SKM-1 (cell line): Measurements from ENCODE around the gene DGUOK.
A peak's percentile ranks its signal among the peaks of the same experiment; 100 is the strongest.
"Not testable (repeated sequence)": the region's sequence is repeated elsewhere in the genome, so short reads cannot be mapped to it uniquely, and the experiment has no call there.

Source experiments
- DNase-seq: peaks from one replicate; lab custom pipeline; 2025; ENCODE audit not compliant: unreplicated experiment; lab: John Stamatoyannopoulos, UW

Gene DGUOK

DNA sequence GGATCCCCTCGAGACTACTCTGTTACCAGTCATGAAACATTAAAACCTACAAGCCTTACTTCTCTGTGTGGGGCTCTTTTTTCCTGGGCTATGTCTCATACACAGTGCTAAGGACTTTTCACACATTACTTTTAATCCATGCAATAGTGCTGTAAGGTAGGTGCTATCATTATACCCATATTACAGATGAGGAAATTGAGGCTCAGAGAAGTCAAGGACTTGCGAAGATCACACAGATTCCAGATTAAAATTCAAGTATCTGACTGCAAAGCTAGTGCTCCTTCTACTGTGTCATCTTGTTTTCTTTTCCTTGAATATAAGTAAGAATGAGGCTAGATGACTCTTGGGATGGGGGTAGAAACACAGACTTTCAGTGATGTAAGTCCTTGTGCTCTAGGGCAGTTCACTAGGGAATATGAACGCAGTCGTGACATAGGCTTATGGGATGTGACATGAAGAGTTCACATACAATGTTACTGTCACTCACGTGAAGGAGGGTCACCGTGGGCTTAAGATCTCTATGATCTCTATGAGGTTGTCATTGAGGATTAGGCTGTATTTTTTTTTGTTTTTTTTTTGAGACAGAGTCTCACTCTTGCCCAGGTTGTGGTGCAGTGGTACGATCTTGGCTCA is 7.0 kb upstream of the DGUOK start:
- no peak for DNase-seq

GRCh38 chr2:73920577-73921545 is 5.8 kb upstream of the DGUOK start:
- DNase-seq, result peak; percentile 41

DNA sequence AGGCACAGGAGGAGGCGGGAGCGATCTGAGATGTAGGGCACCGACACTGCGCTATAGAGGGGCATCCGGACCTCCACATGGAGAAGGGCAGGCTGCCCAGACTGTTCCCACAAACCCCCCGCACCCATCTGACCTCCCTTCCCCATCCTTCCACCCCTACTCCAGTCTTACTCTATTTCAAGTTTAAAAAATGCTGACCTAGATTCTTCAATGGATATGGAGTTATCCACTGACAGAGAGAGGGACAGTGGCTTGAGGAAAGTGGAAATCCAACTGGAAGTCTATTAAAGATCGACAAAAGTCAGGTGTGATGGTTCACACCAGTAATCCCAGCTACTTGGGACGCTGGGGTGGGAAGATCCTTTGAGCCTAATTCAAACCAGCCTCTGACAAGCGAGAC is 5.1 kb upstream of the DGUOK start:
- DNase-seq, result no peak

DNA sequence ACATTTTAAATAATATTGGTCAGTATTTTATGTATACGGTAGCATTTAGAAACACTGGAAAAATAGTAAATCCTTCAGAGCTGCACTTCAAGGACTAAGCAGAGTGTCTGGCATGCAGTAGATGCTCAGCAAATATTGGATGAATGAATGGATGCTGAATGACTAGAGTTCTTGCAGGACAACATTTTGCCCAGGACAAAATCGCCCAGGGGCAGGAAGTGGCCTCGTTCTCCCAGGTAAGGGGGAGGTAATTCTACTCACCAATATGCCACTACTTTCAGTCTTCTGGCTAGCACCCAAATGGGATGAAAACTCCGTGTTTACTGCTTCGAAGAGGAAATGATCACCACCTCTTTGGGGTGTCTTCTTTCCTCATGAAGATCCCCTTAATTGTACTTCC is 4.0 kb upstream of the DGUOK start:
- no peak for DNase-seq

- DNase-seq, result no peak
Observed at GRCh38 chr2:73925033-73925704, 1.5 kb upstream of the DGUOK start.

DNA sequence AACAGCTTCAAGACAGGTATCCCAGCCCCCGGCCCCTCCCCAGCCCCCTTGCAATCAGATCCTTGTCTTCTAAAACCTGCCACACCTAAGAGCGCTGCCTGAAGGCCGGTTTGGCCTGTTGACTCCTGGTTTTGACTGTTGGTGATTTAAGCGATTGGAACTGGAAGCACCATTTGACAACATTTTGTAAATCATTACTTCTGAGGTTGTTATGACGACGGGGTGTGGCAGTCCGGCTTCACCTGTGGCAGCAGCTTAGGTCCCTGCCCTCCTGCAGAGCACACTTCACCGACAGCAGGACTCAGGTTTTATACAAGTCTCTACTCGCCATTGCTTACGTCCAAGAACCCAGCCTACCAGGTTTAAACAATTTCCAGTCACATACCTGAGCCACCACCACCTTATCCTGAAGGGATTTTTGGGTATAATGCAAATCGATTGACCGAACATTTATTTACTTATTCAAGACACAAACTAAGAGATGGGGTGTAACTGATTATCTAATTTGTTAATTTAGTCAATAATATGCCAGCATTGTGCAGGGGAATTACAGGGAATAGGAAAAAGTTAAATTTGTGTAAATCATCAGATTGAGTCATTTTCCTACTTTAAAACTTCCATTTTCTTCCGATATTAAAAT is 707 bp upstream of the DGUOK start:
- no peak for DNase-seq

DNA sequence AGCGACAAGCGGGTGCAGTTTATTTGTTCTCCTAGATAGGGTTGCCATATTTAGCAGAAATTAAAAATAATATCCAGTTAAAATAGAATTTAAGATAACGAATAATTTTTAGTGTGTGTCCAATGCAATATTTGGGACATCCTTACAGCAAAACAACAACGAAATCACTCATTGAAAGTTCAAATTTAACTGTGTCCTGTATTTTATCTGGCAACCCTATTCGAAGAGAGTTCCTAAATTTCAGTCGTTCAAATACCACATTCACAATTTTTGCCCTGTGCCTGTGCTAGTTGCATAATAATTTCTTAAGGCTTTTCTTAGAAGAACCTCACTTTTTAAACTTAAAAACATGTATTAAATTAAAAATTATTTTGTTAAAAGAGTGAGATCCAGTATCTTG is 664 bp downstream of the DGUOK start:
- DNase-seq, result no peak

DNA sequence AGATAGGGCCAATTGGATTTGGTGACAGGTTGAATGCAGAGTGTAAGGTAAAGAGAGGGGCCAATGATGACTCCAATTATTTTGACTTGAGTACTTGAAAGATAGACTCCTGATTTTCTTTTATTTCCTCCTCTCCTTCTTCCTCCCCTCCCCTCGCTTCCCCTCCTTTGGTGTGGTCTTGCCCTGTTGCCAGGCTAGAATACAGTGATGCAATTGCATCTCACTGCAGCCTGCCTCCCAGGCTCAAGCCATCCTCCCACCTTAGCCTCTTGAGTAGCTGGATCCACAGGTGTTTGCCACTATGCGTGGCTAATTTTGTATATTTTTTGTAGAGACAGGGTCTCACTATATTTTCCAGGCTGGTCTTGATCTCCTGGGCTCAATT is 2.3 kb downstream of the DGUOK start:
- no peak for DNase-seq

DNA sequence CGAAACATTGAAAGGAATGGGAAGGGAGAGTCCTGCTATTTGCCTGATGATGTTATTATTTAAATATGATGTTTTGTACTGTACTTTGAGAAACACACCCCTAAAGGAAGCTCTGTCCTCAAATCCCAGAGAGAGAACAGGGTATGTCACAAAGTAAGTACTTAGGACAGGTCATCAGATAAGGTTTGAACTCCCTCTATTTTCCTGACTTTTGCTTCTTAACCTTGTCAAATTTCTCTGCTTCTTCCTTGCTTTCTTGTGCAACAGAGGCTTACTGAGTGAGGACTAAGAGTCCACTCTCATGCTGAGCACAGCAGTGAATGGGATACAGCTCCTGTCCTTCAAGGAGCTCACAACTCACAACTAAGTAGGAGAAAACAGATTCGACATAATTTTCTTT is 3.7 kb downstream of the DGUOK start:
- DNase-seq, result no peak

DNA sequence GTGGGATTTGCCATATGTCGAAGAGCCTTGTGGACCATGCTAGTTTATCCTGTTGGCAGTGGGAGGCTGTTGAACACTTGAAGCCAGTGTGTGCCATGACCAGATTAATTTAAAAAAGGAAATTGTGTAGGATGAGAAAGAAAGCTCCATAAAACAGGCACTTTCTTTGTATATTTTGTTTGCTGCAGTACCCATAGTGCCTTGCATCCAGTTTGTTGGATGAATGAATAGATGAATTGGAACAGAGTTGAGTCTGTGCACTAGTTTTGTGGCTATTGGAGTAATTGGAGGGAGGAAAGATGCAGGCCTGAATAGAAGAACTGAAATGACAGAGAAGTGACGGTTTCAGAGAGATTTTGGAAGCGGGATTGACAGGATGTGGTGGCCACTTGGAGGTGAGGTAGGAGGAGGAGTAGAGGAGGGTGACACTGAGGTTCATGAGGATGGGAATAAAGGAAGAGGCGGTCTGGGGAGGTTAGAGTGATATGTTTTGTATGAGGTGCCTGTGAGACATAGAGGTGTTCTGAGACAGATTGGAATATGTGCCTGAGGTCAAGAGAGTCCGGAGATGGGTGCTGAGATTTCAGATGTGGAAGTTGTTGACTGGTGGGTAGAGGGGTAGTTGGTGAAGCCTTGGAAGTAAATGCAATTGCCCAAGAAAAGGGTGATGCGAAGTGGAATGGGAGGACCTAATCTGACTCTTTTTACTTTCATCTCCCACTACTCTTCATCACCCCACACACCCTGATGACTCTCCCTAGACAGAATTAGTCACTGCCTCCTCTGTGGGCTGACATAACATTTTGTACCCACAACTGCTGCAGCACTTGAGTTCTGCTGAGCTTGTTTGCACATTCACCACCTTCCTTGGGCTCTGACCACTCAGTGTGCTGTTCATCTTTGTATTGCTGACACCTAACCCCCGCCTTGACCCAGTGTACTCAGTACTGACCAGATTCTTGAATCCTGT is 5.1 kb downstream of the DGUOK start:
- DNase-seq, result no peak

DNA sequence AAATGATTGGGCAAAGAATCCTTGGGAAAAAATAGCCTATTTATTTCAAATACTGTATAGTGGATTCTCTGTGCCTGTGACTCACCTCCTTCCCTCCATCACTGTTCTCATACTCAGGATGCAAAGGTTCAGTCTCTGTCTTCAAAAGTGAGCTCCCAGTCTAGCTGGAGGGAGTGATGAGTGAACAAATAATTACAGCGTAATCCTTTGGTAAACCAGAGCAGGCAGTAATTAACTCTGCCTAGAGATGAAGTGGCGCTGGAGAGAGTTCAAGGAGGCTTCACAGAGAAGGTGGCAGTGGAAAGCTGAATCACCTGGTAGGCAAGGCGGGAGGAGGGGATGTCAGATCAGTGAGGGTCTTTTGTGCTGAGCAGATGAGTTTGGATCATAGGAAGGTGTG is 6.5 kb downstream of the DGUOK start:
- DNase-seq, result no peak

GRCh38 chr2:73935641-73936040 is 9.0 kb downstream of the DGUOK start:
- no peak for DNase-seq

GRCh38 chr2:73937103-73937885 is 10.6 kb downstream of the DGUOK start:
- DNase-seq, result no peak

GRCh38 chr2:73937899-73938298 is 11.2 kb downstream of the DGUOK start:
- no peak for DNase-seq

DNA sequence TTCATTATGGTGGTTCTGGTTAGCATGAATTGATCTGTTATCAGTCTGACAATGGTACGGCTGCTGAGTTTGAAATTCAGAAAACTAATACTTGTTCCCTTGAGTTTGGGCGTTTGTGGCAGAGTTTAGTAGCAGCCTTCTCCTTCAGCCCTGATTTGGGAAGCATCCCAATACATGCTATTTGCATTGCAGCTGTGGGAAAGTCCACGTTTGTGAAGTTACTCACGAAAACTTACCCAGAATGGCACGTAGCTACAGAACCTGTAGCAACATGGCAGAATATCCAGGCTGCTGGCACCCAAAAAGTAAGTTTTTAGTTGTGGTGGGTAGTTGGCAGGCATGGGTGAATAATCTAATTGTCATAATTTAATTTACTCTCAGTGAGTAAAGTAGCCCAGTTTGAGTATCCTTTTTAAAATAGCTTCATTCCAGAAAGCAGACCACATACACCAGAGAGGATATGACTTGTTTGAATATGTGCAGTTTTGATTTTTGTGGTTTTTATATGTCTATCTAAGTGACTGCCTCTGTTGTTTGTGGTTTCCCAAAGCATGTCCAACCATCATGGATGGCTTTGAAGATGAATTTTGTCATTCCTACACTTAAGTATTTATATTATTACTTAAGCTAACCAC is 12.2 kb downstream of the DGUOK start:
- DNase-seq, result no peak

- no peak for DNase-seq
Observed at GRCh38 chr2:73939419-73939818, 12.7 kb downstream of the DGUOK start.

DNA sequence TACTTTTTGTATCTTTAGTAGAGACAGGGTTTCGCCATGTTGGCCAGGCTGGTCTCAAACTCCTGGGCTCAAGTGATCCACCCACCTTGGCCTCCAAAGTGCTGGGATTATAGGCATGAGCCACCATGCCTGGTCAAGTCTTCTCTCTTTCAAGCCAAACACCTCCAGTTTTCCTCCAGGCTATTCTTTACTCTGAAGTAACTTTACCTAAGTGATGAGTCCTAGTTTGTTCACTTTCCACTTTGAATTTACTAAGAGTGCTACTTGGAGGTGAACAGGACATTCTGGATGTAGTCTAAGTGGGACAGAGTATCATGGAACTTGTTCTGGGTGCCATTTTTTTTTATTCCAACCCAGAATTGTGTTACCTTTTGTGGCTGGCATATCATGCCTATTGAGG is 13.4 kb downstream of the DGUOK start:
- DNase-seq, result not testable (repeated sequence)

DNA sequence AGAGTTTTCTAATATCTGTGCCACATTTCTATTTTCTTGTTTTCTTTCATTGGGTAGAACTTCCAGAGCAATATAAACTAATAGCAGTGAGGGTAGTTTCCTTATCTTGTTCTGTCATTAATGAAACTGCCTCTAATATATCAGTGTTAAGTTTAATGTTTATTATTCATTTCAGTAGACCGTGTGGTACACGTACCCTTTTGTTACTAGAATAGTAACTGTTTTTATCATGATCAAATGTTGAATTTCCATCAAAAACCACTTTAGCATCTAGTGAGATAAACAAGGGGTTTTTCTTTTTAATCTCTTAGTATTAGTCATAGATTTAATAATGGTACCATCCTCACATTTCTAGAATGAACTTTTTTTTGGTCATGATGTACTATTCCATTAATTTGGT is 16.0 kb downstream of the DGUOK start:
- no peak for DNase-seq

DNA sequence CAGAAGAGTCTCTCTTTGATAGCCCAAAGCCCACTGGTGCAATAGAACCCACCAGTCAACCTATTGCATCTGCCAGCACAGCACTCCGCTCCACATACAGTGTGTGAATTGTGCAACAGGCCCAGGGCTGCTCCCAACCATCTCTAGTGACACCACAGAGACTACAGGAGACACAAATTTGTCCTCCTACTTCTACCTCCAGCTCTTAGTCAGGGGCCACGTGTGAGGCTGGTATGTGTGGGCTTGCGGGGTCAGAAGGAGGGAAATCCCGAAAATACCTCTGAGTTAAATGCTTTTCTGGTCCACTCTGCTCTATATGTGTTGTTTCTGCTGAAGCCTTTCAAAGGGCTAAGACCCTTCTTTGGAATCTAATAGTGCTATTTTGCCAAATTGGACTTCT is 18.0 kb downstream of the DGUOK start:
- no peak for DNase-seq
